GM21367 (cell line): Measurements from ENCODE around the gene ZNF444.
"Not testable (repeated sequence)": the region's sequence is repeated elsewhere in the genome, so short reads cannot be mapped to it uniquely, and the experiment has no call there.

Experiments
- ATAC-seq: cut with Tn5 transposase; IDR thresholded peaks from one replicate; pipeline ENCODE4 v1.9.1; 2021; ENCODE audit not compliant: unreplicated experiment

The ZNF444 gene

DNA sequence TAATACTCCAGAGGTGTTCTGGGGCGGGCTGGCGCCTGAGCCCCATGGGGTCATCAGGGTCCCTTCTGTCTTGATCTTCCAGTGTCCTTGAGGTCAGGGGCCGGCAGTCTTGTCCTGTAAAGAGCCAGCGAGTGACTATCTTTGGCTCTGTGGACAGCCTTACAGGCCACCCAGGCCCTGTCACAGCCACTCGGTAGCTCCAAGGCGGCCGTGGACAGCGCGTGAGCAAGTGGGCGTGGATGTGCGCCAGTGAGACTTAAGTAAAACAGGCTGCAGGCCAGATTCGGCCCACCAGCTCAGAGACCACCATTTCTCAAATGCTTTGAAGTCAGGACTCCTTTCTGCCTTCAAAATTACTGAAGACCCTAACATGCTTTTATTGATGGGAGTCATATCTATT lies 3.7 kb downstream of the ZNF444 start:
- no peak for ATAC-seq

DNA sequence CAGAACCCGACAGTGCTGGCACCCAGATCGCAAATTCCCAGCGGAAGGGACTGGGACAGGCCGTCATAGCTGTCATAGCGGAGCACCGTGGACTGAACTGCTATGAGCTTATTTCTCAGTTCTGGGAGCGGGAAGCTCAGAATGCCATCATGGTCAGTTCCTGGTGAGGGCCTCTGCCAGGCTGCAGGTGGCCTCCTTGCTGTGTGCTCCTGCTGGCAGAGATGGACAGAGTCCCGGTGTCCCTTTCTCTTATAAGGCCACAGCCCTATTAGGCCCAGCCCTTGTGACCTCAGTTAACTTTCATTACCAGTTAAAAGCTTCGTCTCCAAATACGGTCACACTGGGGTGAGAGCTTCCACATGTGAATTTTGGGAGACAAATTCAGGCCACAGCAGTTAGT lies 4.6 kb downstream of the ZNF444 start:
- no peak for ATAC-seq

DNA sequence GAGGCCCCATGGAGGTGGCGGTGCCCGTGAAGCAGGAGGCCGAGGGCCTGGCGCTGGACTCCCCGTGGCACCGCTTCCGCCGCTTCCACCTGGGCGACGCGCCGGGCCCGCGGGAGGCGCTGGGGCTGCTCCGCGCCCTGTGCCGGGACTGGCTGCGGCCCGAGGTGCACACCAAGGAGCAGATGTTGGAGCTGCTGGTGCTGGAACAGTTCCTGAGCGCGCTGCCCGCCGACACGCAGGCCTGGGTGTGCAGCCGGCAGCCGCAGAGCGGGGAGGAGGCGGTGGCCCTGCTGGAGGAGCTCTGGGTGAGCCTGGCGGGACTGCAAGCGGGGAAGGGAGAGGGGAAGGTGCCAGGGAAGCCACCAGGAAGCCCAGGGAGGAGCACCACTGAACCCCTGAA lies 5.8 kb downstream of the ZNF444 start:
- ATAC-seq, result no peak

DNA sequence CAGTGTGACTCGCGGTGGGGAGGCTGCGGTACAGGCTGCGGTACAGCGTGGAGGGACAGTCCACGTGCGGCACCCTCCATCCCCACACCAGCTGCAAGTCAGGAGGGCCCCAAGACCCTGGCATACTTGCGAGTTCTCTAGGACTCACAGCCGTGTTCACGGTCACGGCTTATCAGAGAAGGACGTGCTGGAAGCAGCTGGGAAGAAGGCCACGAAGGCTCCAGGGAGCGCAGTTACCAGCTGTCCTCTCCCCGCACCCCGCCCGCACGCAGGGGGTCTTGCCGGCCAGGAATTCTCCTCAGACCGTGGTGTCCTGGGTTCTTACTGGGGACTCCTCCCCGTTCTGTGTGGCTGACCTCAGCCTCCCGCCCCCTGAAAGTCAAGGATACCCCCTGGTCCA lies 6.2 kb downstream of the ZNF444 start:
- ATAC-seq, result no peak

DNA sequence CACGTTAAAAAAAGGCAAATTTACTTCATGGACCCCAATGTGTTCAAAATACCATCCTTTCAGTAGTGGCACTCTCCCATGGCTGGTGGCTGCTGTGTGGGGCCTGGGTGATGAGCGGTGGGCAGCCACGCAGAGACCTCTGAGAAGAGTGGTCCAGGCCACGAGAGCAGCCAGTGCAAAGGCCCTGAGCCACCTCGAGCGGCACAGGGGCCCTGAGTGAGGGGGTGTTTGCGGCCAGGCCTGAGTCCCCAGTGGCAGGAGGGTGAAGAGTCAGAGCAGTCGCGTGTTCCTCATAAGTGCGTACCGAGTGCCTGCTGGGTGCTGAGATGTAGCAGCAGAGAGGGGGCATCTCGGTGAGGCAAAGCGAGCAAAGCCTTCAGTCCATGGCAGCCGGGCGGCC lies 7.0 kb downstream of the ZNF444 start:
- ATAC-seq, result no peak

DNA sequence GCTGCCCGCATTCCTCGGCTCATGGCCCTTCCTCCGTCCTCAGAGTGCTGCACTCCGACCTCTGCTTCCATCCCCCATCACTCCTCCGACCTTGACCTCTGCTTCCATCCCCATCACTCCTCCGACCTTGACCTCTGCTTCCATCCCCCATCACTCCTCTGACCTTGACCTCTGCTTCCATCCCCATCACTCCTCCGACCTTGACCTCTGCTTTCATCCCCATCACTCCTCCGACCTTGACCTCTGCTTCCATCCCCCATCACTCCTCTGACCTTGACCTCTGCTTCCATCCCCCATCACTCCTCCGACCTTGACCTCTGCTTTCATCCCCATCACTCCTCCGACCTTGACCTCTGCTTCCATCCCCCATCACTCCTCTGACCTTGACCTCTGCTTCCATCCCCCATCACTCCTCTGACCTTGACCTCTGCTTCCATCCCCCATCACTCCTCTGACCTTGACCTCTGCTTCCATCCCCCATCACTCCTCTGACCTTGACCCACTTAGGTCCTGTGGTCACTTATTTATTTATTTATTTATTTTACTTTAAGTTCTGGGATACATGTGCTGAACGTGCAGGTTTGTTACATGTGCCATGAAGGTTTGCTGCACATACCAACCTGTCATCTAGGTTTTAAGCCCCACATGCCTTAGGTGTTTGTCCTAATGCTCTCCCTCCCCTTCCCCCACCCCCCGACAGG lies 8.0 kb downstream of the ZNF444 start:
- ATAC-seq, result not testable (repeated sequence)

DNA sequence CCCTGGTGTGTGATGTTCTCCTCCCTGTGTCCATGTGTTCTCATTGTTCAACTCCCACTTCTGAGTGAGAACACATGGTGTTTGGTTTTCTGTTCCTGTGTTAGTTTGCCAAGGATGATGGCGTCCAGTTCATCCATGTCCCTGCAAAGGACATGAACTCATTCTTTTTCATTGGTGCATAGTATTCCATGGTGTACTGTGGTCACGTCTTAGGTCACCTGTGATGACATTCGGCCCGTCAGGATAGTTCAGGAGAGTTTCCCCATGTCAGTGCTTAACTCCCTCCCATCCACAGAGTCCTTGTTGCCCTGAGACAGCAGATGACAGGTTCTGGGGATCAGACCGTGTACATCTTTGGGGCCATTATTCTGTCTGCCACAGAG lies 8.6 kb downstream of the ZNF444 start:
- ATAC-seq, result no peak

DNA sequence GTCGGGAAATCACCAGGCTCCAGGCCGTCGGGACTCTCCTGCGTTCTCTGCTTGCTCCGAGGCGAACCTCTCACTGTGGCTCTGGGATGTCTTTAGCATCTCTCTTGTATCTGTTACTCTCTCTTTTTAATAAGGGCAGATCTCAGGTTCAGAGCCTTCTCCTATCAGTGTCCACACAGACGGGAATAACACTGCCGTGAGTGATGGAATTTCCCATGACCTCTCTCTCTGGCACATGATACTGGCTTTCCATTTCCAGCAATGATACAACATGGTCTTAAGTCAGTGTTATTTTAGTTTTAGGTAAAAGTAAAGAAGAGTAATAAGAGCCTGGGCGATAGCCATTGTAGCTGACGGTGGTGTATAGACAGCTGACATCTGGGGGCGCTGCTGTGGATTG lies 9.3 kb downstream of the ZNF444 start:
- no peak for ATAC-seq

DNA sequence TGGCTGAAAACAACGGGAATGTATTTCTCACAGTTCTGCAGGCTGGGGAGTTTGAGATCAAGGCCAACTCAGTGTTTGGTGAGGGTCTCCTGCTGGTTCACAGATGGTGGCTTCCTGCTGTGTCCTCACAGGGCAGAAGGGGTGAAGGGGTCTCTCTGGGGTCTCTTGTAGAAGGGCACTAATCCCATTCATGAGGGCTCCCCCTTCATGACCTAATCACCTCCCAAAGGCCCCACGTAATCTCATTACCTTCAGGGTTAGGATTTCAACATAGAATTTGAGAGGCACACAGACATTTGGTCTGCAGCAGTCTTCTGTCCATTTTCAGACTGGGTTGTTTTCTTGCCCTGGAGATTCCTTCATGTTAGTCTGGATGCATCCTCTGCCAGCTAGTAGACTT lies 11.6 kb downstream of the ZNF444 start:
- ATAC-seq, result no peak

DNA sequence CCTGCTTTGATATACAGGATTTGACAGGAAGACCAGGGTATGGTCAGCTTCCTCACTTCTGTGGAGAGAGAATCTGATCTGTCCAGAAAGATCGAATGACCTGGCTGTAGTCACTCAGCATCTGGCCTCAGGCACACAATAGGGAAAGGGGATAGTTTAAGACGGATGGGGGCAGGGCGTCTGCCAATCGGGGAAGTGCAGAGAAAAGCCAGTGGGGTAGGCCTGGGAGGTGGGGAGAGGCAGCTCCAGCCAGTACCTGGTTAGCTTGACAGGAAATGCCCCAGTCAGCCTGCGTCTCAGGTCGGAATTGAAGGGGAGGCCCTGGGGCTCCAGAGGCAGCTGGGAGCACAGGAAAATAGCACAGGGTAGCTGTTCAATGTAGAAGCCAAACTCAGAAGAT lies 12.4 kb downstream of the ZNF444 start:
- ATAC-seq, result no peak

DNA sequence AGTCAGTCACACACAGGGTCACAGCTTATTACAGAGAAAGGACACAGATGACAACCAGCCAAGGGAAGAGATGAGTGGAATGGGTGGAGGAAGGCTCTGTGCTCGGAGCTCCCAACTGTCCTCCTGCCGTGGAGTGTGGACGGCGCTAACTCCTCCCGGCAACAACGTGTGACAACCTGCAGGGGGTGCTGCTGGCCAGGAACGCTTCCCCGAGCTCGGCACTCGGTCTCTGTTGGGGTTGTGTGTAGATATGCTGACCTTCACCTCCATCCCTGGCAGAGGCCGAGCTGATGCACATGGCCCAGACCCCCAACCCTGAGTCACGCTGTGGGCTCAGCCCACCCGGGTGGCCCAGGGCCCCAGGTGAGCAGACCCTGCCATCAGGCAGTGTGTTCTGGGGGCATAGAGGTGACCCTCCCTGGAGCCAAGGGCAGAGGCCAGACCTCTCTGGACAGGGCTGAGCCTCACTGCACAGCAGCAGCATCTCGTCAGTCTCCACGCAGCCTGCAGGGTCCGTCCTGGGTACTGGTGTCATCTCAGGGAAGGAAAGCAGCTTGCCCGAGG lies 14.1 kb downstream of the ZNF444 start:
- no peak for ATAC-seq

DNA sequence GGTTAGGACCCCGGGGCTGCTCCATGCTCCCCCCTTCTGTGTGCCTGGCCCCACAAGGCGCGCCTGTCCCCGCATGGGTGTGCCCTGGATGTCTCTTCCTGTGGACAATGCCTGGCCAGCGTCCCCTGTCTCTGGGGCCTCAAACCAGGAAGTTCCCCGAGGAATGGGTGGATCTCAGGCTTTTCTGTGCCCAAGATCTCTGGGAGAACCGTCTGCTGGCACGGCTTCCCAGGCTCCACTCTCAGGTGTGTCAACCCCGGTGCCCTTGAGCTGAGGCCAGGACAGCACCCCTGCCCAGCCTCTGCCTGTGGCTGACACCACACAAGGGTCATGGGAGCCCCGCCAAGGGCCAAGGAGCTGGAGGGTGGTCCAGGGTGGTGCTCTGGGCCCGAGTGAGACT lies 15.7 kb downstream of the ZNF444 start:
- ATAC-seq, result no peak

DNA sequence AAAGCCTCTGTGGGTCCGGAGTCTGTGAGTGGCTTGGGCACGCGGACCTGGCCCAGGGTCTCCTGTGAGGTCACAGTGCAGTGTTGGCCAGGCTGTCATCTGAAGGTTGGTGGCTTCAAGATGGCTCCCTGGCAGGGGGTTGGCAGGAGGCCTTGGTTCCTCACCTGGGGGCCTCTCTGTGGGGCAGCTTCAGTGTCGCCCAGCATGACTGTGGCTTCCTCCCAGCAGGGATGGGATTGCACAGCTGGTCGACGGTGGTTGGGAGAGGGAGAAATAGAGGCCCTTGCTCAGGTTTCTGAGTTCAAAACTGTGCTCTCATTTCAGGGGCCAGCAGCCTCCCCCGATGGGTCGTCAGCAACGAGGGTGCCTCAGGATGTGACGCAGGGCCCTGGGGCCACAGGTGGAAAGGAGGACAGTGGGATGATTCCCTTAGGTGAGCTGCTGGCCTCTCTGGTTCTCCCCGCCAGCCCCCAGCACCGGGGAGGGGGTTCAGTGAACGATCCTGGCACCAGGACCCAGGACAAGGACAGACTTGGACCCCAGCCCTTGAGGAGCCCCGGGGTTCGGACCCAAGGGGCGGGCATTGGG lies 17.2 kb downstream of the ZNF444 start:
- no peak for ATAC-seq

DNA sequence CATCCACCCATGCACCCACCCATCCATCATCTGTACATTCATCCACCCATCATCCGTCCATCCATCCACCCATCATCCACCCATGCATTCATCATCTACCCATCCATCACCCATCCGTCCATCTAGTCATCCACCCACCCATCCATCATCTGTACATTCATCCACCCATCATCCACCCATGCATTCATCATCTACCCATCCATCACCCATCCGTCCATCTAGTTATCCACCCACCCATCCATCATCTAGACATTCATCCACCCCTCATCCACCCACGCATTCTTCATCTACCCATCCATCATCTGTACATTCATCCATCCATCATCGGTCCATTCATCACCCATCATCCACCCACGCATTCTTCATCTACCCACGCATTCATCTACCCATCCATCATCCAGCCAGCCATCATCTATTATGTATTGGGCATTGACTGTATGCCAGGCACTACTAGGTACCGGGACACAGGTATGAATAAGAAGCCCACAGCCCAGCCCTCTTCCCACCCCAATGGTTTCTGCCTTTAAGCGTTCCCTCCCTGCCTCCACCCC lies 18.0 kb downstream of the ZNF444 start:
- no peak for ATAC-seq

DNA sequence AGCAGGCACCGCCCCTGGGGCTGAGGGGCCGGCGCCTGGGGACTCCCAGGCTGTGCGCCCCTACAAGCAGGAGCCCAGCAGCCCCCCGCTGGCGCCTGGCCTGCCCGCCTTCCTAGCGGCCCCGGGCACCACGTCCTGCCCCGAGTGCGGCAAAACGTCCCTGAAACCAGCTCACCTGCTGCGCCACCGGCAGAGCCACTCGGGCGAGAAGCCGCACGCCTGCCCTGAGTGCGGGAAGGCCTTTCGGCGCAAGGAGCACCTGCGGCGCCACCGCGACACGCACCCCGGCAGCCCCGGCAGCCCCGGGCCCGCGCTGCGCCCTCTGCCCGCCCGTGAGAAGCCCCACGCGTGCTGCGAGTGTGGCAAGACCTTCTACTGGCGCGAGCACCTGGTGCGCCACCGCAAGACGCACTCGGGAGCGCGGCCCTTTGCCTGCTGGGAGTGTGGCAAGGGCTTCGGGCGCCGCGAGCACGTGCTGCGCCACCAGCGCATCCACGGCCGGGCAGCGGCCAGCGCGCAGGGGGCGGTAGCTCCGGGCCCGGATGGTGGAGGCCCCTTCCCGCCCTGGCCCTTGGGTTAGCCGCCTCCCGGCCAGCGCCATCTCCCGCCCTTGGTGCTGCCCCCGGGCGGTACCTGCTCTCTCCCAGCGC lies 18.7 kb downstream of the ZNF444 start:
- no peak for ATAC-seq

DNA sequence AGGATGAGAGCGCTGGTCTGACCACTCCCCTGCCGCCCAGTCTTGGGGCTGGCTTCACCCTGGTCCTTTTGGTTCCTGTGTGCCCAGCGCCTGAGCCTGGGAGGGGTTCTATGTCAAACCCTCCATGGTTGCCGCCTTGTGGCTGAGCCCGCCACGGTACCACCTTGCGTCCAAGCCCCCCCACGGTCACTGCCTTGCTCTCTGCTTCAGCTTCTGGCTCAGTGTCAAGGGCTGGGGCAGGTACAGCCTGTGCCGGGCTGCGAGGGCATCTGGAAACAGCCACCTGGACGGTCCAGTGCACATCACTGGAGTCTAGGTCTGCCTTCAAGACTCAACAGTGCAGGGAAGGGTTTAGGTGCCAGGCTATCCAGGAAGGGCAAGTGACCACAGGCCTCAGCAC lies 20.4 kb downstream of the ZNF444 start:
- ATAC-seq, result no peak

DNA sequence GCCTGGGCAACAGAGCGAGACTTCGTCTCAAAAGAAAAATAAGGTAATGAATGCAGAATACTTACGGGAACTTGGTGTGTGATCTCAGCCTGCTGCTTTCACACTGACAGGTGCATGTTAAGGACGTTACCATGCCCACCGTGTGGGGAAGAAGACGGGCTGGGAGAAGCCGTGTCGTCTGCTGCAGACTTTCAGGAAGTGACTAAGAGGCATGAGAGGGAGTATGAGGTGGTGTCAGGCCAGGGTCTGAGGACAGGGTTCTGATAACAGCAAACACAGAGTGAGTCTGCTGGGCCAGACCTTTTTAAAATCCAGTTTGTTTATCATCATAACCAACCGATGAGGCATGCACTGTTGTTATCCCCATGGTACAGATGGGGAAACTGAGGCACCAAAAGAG lies 21.2 kb downstream of the ZNF444 start:
- no peak for ATAC-seq

DNA sequence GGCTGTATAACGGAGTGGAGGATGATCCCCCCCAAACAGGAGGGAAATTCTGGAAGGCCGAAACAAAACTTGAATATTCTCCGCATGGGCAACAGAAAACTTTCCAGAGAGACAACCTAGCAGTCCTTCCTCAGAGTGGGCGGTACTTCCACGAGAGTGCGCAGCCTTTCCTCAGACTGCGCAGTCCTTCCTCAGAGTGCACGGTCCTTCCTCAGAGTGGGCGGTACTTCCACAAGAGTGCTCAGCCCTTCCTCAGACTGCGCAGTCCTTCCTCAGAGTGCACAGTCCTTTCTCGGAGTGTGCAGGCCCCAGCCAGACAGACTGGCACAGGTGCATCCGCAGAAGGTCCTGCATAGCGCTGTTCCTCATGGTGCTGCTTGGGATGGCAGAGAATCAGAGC lies 22.0 kb downstream of the ZNF444 start:
- no peak for ATAC-seq

DNA sequence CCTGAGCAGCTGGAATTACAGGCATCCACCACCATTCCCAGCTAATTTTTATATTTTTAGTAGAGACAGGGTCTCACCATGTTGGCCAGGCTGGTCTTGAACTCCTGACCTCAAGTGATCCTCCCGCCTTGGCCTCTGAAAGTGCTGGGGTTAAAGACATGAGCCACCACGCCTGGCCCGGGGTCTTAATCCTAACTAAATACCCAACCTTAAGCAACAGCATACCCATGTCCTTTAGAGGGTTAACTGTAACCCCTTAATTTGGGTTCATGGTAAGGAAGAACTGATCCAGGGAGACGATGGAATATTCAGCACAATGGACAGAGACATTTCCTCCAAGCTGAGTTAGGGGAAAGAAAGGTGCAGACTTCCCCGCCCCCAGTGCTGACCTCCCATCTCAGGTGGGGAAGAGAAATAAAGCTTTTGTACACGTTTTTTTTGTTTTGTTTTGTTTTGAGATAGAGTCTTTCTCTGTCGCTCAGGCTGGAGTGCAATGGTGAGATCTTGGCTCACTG lies 26.0 kb downstream of the ZNF444 start:
- no peak for ATAC-seq

DNA sequence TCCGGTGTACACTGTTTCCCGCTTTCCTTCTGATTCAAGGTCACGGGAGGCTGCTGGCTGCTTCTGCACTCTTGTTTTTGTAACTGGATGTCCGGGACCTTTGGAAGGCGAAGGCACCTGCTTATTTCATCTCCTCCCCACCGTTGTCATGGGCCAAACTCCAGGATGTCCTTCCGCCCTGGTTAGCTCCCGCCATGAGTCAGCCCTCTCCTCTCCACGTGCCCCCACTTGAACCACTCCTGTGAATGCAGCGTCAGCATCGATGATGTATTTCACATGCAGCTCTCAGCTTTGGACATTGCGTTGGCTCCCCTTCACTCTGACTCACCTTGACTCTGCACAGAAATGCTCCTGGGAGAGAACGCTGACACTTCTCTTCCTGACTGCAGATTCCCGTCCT lies 29.2 kb downstream of the ZNF444 start:
- ATAC-seq, result no peak

DNA sequence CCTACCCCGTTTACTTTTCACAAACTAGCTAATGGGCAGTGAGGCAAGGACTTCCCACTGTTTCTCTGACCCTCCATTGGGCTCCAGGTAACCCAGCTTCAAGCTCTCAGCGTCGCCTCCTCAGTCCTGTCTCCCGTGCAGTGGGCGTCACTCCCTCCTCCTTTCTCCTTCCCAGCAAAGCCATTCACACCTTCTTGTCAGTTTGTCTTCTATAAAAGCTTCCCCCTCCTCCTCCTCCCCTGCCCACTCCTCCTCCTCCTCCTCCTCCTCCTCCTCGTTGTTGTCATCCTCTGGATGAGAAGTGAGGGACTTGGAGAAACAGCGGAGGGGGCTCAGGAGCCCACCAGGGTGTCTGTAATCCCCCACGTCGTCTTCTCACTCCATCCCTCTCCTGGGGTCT lies 33.0 kb downstream of the ZNF444 start:
- ATAC-seq, result no peak

DNA sequence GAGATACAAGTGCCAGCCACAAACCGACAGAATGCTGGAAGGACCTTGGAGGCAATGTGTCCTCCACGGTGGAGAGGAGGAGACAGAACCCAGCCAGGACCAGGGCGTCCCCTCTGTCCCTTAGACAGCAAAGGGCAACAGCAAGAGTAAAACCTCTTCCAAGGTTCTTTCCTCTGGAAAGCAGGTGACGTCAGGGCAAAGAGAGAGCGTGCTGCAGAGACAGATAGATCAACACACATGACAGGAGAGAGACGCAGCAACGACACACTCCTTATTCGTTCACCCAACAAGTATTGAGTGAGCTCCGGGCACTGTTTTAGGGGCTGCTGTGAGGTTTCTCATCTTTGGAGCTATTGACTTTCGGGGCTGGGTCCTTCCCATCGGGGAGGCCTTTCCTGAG lies 33.5 kb downstream of the ZNF444 start:
- no peak for ATAC-seq
